HG02763 (cell line): ENCODE measurements around the gene ATF7.
"Not testable (repeated sequence)": the region's sequence is repeated elsewhere in the genome, so short reads cannot be mapped to it uniquely, and the experiment has no call there.

Experiments used
- ATAC-seq: cut with Tn5 transposase; IDR thresholded peaks from one replicate; pipeline ENCODE4 v1.9.1; 2021; ENCODE audit warnings: mild to moderate bottlenecking, moderate library complexity; ENCODE audit not compliant: unreplicated experiment

ATF7 gene

DNA sequence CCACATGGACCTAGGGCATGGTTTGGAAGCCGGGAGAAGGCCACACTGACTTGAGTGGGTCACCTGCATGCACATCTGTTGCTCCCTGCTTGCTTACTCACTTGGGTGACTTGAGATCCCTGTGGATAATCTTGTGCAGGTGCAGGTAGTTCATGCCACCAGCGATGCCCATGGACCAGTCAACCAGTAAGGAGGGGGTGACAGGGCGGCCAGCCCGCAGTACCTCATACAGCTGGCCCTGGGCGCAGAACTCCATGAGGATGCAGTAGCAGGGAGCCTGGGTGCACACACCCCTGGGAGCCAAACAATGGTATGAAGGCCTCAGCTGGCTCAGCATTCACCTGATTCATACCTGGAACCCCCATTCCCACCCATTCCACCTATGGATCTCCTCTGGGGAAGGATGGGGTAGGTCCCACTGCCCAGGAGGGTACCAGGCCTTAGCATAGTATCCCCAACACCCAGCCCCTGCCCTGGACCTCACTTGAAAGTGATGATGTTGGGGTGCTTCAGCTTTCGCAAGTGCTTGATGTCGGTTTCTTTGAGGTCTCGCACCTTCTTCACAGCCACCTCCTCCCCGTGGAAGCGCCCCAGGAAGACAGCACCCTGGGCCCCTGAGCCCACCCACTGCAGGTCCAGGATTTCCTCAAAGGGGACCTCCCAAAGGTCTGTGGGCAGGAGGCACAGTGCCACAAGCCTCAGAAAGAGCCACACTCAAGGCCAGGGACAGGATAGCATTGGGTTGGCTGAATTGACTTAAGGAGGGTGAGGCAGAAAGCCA is 140.0 kb downstream of the ATF7 start:
- no peak for ATAC-seq

GRCh38 chr12:53484686-53485575 is 141.3 kb downstream of the ATF7 start:
- ATAC-seq, result no peak

- no peak for ATAC-seq
Measured at GRCh38 chr12:53483979-53484377, 142.2 kb downstream of the ATF7 start.

- ATAC-seq, result no peak
Measured at GRCh38 chr12:53483225-53483978, 142.8 kb downstream of the ATF7 start.

DNA sequence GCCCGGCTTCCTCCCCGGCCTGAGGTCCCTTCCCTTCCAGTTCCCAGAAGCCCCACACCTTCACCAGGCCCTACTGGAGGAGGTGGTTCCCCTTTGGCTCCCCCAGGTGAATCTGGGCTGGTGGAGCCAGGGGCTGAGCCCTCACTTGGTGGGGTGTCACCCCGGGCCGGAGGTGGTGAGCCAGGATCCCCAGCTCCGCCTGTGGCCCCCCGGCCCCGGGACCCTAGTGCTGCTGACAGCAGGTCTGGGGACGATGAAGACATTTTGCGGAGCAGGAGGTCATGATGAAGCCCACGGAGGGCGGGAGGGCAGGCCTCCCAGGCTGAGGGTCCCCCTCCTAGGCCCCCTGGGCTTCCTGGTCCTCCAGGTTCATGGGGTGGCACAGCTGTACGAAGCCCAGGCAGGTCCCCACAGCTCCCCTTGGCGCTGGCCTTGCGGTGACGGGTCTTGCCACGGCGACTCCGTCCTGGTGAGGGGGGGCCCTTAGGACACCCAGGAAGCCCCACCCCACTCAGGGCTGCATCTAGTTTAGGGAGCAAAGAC is 143.5 kb downstream of the ATF7 start:
- no peak for ATAC-seq

- no peak for ATAC-seq
Measured at GRCh38 chr12:53481939-53482586, 144.1 kb downstream of the ATF7 start.

GRCh38 chr12:53481458-53481857 is 144.7 kb downstream of the ATF7 start:
- ATAC-seq, result not testable (repeated sequence)

DNA sequence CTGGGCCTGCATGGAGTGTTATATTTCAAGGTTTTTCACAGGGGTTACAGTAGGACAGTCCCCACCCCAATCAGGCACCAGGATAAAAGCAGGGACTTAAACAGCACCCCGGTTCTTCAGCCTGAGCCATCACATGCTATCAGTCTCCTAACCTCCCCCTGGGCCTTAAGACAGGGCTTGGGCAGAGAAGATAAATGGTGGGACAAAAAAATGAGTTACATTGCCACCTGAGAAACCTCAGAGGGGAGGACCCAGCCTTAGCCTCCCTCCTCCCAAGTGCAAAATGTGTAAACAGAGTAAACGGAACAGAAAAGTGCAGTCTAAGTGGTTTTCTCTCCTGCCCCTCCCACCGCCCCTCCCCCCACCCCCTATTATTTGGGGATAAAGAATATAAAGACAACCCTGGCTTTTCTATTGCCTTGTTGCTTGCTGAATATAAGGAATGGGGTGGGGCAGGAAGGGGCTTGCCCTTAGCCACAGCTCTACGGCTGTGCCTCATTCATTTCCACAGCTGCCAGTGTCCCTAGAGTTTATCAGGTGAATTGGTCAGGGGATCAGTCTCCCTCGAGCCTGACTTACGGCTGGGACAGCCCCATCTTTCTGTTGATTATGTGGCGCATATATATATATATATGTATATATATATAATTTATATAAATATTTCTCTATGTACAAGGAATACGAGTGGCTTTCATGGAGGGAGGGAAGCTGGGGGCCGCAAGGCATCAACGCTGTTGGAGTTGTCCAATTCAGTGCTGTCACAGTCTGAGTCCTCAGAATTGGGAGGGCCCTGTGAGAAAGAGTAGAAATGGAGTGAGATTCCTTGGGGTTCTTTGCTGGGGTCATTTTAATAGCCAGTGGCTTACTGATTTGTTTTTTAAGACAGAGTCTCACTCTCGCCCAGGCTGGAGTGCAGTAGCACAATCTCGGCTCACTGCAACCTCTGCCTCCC is 145.4 kb downstream of the ATF7 start:
- ATAC-seq, result no peak

GRCh38 chr12:53479331-53479730 is 146.9 kb downstream of the ATF7 start:
- no peak for ATAC-seq

GRCh38 chr12:53478865-53479264 is 147.3 kb downstream of the ATF7 start:
- ATAC-seq, result no peak

DNA sequence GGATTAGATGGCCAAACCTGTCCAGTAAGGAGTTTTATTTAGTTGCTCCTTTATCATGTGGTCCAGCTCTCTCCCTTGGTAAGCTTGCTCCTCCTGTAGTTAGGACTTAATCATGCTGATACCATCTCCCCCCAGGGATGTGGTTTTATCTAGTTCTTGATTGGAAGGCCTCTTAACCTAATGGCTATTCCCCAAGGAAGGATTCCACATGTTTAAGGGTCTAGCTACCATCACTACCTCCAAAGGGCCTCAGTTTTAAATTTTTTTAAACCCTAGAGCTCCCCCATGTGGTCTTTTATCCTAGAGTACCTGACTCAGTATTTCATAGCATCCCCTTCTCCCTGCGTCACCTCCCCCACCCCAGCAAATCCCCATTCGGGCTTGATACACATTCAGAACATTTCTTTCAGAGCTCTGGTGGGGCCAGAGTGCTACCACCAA is 149.4 kb downstream of the ATF7 start:
- ATAC-seq, result no peak

- ATAC-seq, result no peak
Measured at GRCh38 chr12:53474819-53475218, 151.4 kb downstream of the ATF7 start.

GRCh38 chr12:53474077-53474476 is 152.1 kb downstream of the ATF7 start:
- ATAC-seq, result no peak

DNA sequence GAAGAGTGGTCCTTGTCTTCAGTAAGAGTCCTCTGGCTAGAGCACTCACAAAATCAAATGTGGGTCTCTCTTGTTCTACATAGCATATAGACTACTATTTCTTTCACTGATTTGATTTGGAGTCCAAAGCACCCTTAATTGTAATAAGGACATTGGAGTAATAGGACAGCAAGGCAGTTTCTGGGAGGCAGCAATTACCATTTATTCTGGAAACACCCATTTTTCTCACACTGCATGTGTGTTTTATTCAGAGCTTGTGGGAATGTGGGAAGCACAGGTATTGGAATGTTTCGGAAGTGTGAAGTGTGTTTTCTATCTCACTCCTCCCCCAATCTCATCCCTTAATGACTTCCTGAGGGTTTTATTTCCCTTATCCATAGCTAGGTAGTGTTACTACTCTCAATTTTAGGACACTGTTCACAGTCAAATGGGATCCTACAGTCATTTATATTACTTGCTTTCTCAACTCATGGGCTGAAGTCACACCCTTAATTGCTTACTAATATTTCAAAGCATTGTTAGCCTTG is 154.1 kb downstream of the ATF7 start:
- ATAC-seq, result no peak

DNA sequence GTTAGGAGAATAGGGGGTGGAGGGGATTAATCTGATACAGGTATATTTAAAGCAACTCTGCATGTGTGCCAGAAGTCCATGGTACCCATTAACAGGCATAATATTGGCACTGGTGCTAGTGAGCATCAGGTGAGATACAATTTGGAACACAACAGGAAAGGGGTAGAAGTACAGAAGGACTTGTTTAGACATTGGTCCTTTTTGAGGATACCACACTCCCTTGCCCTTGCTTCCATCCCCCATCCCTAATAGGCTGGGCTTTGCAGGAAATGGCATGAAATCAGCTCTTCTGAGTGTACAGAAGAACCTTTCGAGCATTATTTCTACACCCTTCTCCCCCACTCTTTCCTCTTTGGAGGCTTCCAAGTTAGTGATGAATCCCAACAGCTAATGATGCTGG is 157.9 kb downstream of the ATF7 start:
- ATAC-seq, result no peak

- ATAC-seq, result no peak
Measured at GRCh38 chr12:53467880-53468279, 158.3 kb downstream of the ATF7 start.

- ATAC-seq, result no peak
Measured at GRCh38 chr12:53467082-53467481, 159.1 kb downstream of the ATF7 start.

DNA sequence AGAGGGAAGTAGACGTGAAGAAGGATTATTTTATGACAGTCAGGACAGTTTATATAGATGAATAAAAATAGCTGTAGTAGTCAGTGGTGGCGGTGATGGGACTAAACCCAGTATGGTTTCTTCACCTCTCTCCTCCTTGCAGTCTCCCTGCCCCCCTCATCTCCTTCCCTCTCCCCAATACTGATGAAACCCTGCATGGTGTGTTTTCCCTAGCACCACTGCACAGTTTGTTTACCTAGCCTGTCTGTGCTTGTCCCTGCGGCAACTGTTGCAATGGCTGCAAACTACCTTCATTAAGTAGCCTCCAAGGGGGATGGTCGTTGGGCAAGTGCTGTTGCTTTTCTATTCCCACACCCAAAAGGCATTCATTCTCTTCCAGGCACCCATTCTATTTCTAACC is 159.5 kb downstream of the ATF7 start:
- no peak for ATAC-seq

- no peak for ATAC-seq
Measured at GRCh38 chr12:53465679-53466078, 160.5 kb downstream of the ATF7 start.
